ENCODE data around the gene TXLNB. TPM values are rescaled to one million over a fixed set of nuclear protein-coding genes. Genes with fewer than 3 reads are reported as not detected.

The TXLNB gene
- total and polyA plus RNA-seq, 2 of the 13 experiments (the other 11 are each of a cell fraction or from before 2014, with no cell fraction given): not detected

DNA sequence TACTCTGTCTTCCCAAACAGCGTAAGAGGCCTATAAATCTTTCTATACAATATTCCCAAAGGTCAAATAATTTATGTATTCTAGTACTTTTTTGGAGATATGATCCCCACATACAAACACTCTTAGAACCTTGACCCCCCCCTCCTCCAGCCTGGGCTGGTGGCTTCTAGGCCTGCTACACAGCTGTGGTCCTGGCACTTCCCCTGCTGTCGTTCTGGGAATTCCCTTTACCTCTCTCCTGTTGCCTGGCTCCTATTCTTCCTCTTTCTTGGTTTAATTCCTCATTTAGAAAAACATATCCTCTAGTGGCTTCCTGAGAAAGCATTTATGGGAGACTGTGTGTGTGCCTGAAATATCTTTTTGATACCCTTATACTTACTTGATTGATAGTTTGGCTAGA is 4.1 kb upstream of the TXLNB start (continued):
- TF ChIP-seq, protein P1, sequence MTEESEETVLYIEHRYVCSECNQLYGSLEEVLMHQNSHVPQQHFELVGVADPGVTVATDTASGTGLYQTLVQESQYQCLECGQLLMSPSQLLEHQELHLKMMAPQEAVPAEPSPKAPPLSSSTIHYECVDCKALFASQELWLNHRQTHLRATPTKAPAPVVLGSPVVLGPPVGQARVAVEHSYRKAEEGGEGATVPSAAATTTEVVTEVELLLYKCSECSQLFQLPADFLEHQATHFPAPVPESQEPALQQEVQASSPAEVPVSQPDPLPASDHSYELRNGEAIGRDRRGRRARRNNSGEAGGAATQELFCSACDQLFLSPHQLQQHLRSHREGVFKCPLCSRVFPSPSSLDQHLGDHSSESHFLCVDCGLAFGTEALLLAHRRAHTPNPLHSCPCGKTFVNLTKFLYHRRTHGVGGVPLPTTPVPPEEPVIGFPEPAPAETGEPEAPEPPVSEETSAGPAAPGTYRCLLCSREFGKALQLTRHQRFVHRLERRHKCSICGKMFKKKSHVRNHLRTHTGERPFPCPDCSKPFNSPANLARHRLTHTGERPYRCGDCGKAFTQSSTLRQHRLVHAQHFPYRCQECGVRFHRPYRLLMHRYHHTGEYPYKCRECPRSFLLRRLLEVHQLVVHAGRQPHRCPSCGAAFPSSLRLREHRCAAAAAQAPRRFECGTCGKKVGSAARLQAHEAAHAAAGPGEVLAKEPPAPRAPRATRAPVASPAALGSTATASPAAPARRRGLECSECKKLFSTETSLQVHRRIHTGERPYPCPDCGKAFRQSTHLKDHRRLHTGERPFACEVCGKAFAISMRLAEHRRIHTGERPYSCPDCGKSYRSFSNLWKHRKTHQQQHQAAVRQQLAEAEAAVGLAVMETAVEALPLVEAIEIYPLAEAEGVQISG (CRISPR knock-in tag; IDR thresholded peaks at IDR 0.05): no peak
- TF ChIP-seq CAMTA2 (CRISPR knock-in tag; IDR thresholded peaks at IDR 0.05; ENCODE audit: borderline replicate concordance) (no peak), TBP (CRISPR knock-in tag; IDR thresholded peaks at IDR 0.05) (no peak), SRSF4 (IDR thresholded peaks at IDR 0.05; ENCODE audit: low read depth, low read length, poor library complexity, severe bottlenecking) (no peak), SIX1 (CRISPR knock-in tag; IDR thresholded peaks at IDR 0.05; ENCODE audit: borderline replicate concordance) (no peak), SCMH1 (CRISPR knock-in tag; IDR thresholded peaks at IDR 0.05; ENCODE audit: borderline replicate concordance) (no peak)
- TF ChIP-seq, protein P2, sequence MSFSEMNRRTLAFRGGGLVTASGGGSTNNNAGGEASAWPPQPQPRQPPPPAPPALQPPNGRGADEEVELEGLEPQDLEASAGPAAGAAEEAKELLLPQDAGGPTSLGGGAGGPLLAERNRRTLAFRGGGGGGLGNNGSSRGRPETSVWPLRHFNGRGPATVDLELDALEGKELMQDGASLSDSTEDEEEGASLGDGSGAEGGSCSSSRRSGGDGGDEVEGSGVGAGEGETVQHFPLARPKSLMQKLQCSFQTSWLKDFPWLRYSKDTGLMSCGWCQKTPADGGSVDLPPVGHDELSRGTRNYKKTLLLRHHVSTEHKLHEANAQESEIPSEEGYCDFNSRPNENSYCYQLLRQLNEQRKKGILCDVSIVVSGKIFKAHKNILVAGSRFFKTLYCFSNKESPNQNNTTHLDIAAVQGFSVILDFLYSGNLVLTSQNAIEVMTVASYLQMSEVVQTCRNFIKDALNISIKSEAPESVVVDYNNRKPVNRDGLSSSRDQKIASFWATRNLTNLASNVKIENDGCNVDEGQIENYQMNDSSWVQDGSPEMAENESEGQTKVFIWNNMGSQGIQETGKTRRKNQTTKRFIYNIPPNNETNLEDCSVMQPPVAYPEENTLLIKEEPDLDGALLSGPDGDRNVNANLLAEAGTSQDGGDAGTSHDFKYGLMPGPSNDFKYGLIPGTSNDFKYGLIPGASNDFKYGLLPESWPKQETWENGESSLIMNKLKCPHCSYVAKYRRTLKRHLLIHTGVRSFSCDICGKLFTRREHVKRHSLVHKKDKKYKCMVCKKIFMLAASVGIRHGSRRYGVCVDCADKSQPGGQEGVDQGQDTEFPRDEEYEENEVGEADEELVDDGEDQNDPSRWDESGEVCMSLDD (CRISPR knock-in tag; IDR thresholded peaks at IDR 0.05; ENCODE audit: borderline replicate concordance): no peak
- TF ChIP-seq, protein P3, sequence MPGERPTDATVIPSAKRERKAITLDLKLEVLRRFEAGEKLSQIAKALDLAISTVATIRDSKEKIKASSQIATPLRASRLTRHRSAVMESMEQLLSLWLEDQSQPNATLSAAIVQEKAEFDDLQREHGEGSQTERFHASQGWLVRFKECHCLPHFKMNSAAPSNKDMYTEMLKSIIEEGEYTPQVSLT (CRISPR knock-in tag; IDR thresholded peaks at IDR 0.05; ENCODE audit: borderline replicate concordance, low read depth): no peak
- TF ChIP-seq, protein P4, sequence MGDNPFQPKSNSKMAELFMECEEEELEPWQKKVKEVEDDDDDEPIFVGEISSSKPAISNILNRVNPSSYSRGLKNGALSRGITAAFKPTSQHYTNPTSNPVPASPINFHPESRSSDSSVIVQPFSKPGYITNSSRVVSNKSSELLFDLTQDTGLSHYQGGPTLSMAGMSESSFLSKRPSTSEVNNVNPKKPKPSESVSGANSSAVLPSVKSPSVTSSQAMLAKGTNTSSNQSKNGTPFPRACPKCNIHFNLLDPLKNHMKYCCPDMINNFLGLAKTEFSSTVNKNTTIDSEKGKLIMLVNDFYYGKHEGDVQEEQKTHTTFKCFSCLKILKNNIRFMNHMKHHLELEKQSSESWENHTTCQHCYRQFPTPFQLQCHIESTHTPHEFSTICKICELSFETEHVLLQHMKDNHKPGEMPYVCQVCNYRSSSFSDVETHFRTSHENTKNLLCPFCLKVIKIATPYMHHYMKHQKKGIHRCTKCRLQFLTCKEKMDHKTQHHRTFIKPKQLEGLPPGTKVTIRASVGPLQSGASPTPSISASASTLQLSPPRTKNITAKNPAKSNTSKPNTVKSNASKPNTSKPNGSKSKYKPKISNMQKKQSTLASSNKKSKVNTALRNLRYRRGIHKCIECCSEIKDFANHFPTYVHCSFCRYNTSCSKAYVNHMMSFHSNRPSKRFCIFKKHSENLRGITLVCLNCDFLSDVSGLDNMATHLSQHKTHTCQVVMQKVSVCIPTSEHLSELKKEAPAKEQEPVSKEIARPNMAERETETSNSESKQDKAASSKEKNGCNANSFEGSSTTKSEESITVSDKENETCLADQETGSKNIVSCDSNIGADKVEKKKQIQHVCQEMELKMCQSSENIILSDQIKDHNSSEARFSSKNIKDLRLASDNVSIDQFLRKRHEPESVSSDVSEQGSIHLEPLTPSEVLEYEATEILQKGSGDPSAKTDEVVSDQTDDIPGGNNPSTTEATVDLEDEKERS (CRISPR knock-in tag; IDR thresholded peaks at IDR 0.05): no peak
- TF ChIP-seq, protein P5, sequence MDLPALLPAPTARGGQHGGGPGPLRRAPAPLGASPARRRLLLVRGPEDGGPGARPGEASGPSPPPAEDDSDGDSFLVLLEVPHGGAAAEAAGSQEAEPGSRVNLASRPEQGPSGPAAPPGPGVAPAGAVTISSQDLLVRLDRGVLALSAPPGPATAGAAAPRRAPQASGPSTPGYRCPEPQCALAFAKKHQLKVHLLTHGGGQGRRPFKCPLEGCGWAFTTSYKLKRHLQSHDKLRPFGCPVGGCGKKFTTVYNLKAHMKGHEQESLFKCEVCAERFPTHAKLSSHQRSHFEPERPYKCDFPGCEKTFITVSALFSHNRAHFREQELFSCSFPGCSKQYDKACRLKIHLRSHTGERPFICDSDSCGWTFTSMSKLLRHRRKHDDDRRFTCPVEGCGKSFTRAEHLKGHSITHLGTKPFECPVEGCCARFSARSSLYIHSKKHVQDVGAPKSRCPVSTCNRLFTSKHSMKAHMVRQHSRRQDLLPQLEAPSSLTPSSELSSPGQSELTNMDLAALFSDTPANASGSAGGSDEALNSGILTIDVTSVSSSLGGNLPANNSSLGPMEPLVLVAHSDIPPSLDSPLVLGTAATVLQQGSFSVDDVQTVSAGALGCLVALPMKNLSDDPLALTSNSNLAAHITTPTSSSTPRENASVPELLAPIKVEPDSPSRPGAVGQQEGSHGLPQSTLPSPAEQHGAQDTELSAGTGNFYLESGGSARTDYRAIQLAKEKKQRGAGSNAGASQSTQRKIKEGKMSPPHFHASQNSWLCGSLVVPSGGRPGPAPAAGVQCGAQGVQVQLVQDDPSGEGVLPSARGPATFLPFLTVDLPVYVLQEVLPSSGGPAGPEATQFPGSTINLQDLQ (CRISPR knock-in tag; IDR thresholded peaks at IDR 0.05): no peak
- TF ChIP-seq, protein P6, sequence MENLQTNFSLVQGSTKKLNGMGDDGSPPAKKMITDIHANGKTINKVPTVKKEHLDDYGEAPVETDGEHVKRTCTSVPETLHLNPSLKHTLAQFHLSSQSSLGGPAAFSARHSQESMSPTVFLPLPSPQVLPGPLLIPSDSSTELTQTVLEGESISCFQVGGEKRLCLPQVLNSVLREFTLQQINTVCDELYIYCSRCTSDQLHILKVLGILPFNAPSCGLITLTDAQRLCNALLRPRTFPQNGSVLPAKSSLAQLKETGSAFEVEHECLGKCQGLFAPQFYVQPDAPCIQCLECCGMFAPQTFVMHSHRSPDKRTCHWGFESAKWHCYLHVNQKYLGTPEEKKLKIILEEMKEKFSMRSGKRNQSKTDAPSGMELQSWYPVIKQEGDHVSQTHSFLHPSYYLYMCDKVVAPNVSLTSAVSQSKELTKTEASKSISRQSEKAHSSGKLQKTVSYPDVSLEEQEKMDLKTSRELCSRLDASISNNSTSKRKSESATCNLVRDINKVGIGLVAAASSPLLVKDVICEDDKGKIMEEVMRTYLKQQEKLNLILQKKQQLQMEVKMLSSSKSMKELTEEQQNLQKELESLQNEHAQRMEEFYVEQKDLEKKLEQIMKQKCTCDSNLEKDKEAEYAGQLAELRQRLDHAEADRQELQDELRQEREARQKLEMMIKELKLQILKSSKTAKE (CRISPR knock-in tag; IDR thresholded peaks at IDR 0.05; ENCODE audit: borderline replicate concordance): no peak
- TF ChIP-seq, protein P7, sequence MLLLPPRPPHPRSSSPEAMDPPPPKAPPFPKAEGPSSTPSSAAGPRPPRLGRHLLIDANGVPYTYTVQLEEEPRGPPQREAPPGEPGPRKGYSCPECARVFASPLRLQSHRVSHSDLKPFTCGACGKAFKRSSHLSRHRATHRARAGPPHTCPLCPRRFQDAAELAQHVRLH (CRISPR knock-in tag; IDR thresholded peaks at IDR 0.05; ENCODE audit: borderline replicate concordance, low read depth): no peak

Measured in HepG2 (cell line).